GM21529 (cell line): ENCODE measurements around the gene PSMC3.

Source experiments
- ATAC-seq: cut with Tn5 transposase; IDR thresholded peaks from one replicate; pipeline ENCODE4 v1.9.1; 2021; ENCODE audit not compliant: unreplicated experiment

The PSMC3 gene

GRCh38 chr11:47413908-47414684 lies 12.1 kb downstream of the PSMC3 start:
- no peak for ATAC-seq

- no peak for ATAC-seq
Measured at GRCh38 chr11:47413351-47413750, 12.9 kb downstream of the PSMC3 start.

- no peak for ATAC-seq
Measured at GRCh38 chr11:47411884-47412746, 14.1 kb downstream of the PSMC3 start.

GRCh38 chr11:47410370-47411264 lies 15.6 kb downstream of the PSMC3 start:
- no peak for ATAC-seq

- ATAC-seq = no peak
Measured at GRCh38 chr11:47409440-47410369, 16.5 kb downstream of the PSMC3 start.

- no peak for ATAC-seq
Measured at GRCh38 chr11:47408598-47409439, 17.4 kb downstream of the PSMC3 start.

GRCh38 chr11:47407746-47408590 lies 18.3 kb downstream of the PSMC3 start, which contains the start of gene SLC39A13:
SLC39A13 (plus strand) TSS chr11:47408590; CDS start chr11:47410095, 1,505 bp downstream.
- peak; percentile 85 for ATAC-seq

- no peak for ATAC-seq
Measured at GRCh38 chr11:47406896-47407745, 19.1 kb downstream of the PSMC3 start.

GRCh38 chr11:47403571-47403970 lies 22.7 kb downstream of the PSMC3 start:
- no peak for ATAC-seq

- ATAC-seq = no peak
Measured at GRCh38 chr11:47403135-47403534, 23.1 kb downstream of the PSMC3 start.

- ATAC-seq = peak; percentile 79
Measured at GRCh38 chr11:47400768-47401279, 25.4 kb downstream of the PSMC3 start.

- ATAC-seq = peak; percentile 57
Measured at GRCh38 chr11:47399860-47400767, 26.1 kb downstream of the PSMC3 start.

- no peak for ATAC-seq
Measured at GRCh38 chr11:47398551-47398950, 27.7 kb downstream of the PSMC3 start.

GRCh38 chr11:47398011-47398410 lies 28.2 kb downstream of the PSMC3 start:
- ATAC-seq = no peak

- no peak for ATAC-seq
Measured at GRCh38 chr11:47396049-47396320, 30.3 kb downstream of the PSMC3 start.
